MM.1S (cell line): ENCODE results near the gene PLA2G6.

Experiments used
- DNase-seq: peaks from one replicate; pipeline ENCODE4 v3.0.0-alpha.2; 2015
- H2AFZ ChIP-seq: fragments of 300-600 bp; sonication (generic); 2 replicates; pipeline ENCODE4 v1.6.0; 2016; ENCODE audit warnings: antibody characterized with exemption, low read length
- H3F3A ChIP-seq: fragments of 300-600 bp; sonication (generic); 2 replicates; pipeline ENCODE4 v1.6.1; 2016; ENCODE audit warnings: mild to moderate bottlenecking, antibody characterized with exemption, low read length, moderate library complexity, mixed read lengths; ENCODE audit not compliant: insufficient read depth
- H3K27ac ChIP-seq: fragments of 300-600 bp; sonication (generic); 2 replicates; pipeline ENCODE4 v1.5.1; 2016; ENCODE audit warnings: mild to moderate bottlenecking, low read length
- H3K27me3 ChIP-seq: fragments of 300-600 bp; sonication (generic); replicated peaks from 2 replicates; pipeline ENCODE4 v1.6.0; 2016; ENCODE audit warnings: low read length; ENCODE audit not compliant: insufficient read depth
- H3K36me3 ChIP-seq: fragments of 300-600 bp; sonication (generic); replicated peaks from 2 replicates; pipeline ENCODE4 v1.6.1; 2016; ENCODE audit warnings: mild to moderate bottlenecking, low read length, mixed read lengths; ENCODE audit not compliant: insufficient read depth
- H3K4me1 ChIP-seq: fragments of 300-600 bp; sonication (generic); 2 replicates; pipeline ENCODE4 v1.6.1; 2016; ENCODE audit warnings: low read length, mixed read lengths
- H3K4me2 ChIP-seq: fragments of 300-600 bp; sonication (generic); 2 replicates; pipeline ENCODE4 v1.6.0; 2016; ENCODE audit warnings: low read depth, low read length
- H3K4me3 ChIP-seq: fragments of 300-600 bp; sonication (generic); 2 replicates; pipeline ENCODE4 v1.5.1; 2016; ENCODE audit warnings: low read length, mixed read lengths
- H3K79me2 ChIP-seq: fragments of 300-600 bp; sonication (generic); 2 replicates; pipeline ENCODE4 v1.6.1; 2016; ENCODE audit warnings: mixed run types, low read length, mixed read lengths
- H3K9ac ChIP-seq: fragments of 300-600 bp; sonication (generic); 2 replicates; pipeline ENCODE4 v1.6.1; 2016; ENCODE audit warnings: low read length, mixed read lengths
- H3K9me2 ChIP-seq: fragments of 300-600 bp; sonication (generic); replicated peaks from 2 replicates; pipeline ENCODE4 v1.6.1; 2016; ENCODE audit warnings: mild to moderate bottlenecking, low read length, mixed read lengths; ENCODE audit not compliant: insufficient read depth
- H3K9me3 ChIP-seq: fragments of 300-600 bp; sonication (generic); replicated peaks from 2 replicates; pipeline ENCODE4 v1.6.1; 2016; ENCODE audit warnings: mild to moderate bottlenecking, low read length, mixed read lengths; ENCODE audit not compliant: insufficient read depth
- H4K20me1 ChIP-seq: fragments of 300-600 bp; sonication (generic); 2 replicates; pipeline ENCODE4 v1.6.1; 2016; ENCODE audit warnings: mild to moderate bottlenecking, low read length, moderate library complexity, mixed read lengths; ENCODE audit not compliant: insufficient read depth
- CTCF ChIP-seq: fragments of 300-600 bp; sonication (generic); IDR thresholded peaks from 2 replicates; pipeline ENCODE4 v1.5.1; 2016; ENCODE audit warnings: antibody characterized with exemption, low read length, mixed read lengths
- EZH2 ChIP-seq: fragments of 300-600 bp; sonication (generic); optimal IDR thresholded peaks from 2 replicates; pipeline ENCODE3; 2017; ENCODE audit warnings: low read depth, mild to moderate bottlenecking, antibody characterized with exemption, low read length, mixed read lengths
- EZH2phosphoT487 ChIP-seq: fragments of 300-600 bp; sonication (generic); IDR thresholded peaks from 2 replicates; pipeline ENCODE4 v1.6.1; 2018; ENCODE audit warnings: antibody characterized with exemption, low read length

Gene PLA2G6

GRCh38 chr22:38137876-38138687 is 43.5 kb downstream of the PLA2G6 start:
- H3K4me1 ChIP-seq: no peaks in the 10 kb centered on the region
- H3K9me2 ChIP-seq: no peaks in the 10 kb centered on the region
- no peaks in the 10 kb centered on the region for H3K27me3 ChIP-seq
- H3K4me3 ChIP-seq: no peak overlapping the region
- no peaks in the 10 kb centered on the region for H4K20me1 ChIP-seq
- no peaks in the 10 kb centered on the region for H3K79me2 ChIP-seq
- H3K27ac ChIP-seq: no peak overlapping the region
- H3K4me2 ChIP-seq: no peak overlapping the region
- no peak for DNase-seq
- no peaks in the 10 kb centered on the region for H3K36me3 ChIP-seq
- no peaks in the 10 kb centered on the region for H3K9me3 ChIP-seq
- no peaks in the 10 kb centered on the region for H3F3A ChIP-seq
- H2AFZ ChIP-seq: no peak overlapping the region
- TF ChIP-seq CTCF (no peak), EZH2phosphoT487 (no peak), EZH2 (no peak)
- no peak overlapping the region for H3K9ac ChIP-seq

GRCh38 chr22:38136607-38137006 is 45.0 kb downstream of the PLA2G6 start:
- Histone ChIP-seq H3K4me2 (no peak overlapping the region), H2AFZ (no peak overlapping the region), H3K9ac (no peak overlapping the region), H3K36me3 (no peaks in the 10 kb centered on the region), H3K79me2 (no peaks in the 10 kb centered on the region), H3K27ac (no peak overlapping the region), H3K4me3 (no peak overlapping the region), H4K20me1 (no peaks in the 10 kb centered on the region), H3K4me1 (no peaks in the 10 kb centered on the region), H3K9me3 (no peaks in the 10 kb centered on the region), H3K27me3 (no peaks in the 10 kb centered on the region), H3F3A (no peaks in the 10 kb centered on the region), H3K9me2 (no peaks in the 10 kb centered on the region)
- TF ChIP-seq CTCF (no peak), EZH2phosphoT487 (no peak), EZH2 (no peak)
- DNase-seq: no peak

- no peak for TF ChIP-seq EZH2
- TF ChIP-seq EZH2phosphoT487: no peak
- no peak for TF ChIP-seq CTCF
- Histone ChIP-seq H4K20me1 (no peaks in the 10 kb centered on the region), H3K4me3 (no peak overlapping the region), H3K9me2 (no peaks in the 10 kb centered on the region), H2AFZ (no peak overlapping the region), H3K36me3 (no peaks in the 10 kb centered on the region), H3K27me3 (no peaks in the 10 kb centered on the region), H3K9ac (no peak overlapping the region), H3K4me1 (no peaks in the 10 kb centered on the region), H3K27ac (no peak overlapping the region), H3K9me3 (no peaks in the 10 kb centered on the region), H3K79me2 (no peaks in the 10 kb centered on the region), H3K4me2 (no peak overlapping the region), H3F3A (no peaks in the 10 kb centered on the region)
- DNase-seq: no peak
Observed at GRCh38 chr22:38135133-38135706, 46.4 kb downstream of the PLA2G6 start.
